GM12801 (cell line): ENCODE data around the gene ARMC9.

Experiments used
- TF ChIP-seq, protein P1 (sequence below): IDR thresholded peaks from one replicate; pipeline ENCODE4 v1.5.1; 2011; ENCODE audit warnings: control low read depth; ENCODE audit not compliant: insufficient read length; ENCODE audit errors: extremely low read depth

Gene ARMC9

DNA sequence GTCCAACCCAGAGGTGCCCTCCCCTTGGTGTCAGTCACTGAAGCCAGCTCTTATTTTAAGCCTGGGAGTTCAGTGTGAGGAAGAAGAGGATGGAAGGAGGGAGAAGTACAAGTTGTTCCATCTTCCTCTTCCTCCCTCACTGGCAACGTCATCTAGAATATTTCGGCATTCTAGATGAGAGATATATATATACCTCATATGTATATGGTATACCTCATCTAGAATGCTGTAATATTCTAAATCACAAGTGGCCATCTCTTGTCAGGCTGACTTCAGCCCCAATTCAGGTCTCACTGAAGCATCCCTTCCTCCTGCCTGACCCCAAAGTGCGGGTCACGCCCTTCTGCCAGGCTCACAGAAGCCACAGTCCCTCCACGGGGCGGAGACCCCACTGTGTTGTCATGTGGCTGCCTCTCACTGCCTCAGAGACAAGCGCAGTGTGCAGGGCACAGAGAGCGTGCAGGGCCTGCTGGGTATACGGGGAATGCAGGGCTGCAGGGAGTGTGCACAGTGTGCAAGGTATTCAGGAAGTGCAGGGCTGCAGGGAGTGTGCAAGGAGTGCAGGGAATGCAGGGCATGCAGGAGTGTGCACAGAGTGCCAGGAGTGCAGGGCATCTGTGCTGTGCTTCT lies 164.2 kb downstream of the ARMC9 start:
- TF ChIP-seq, protein P1, sequence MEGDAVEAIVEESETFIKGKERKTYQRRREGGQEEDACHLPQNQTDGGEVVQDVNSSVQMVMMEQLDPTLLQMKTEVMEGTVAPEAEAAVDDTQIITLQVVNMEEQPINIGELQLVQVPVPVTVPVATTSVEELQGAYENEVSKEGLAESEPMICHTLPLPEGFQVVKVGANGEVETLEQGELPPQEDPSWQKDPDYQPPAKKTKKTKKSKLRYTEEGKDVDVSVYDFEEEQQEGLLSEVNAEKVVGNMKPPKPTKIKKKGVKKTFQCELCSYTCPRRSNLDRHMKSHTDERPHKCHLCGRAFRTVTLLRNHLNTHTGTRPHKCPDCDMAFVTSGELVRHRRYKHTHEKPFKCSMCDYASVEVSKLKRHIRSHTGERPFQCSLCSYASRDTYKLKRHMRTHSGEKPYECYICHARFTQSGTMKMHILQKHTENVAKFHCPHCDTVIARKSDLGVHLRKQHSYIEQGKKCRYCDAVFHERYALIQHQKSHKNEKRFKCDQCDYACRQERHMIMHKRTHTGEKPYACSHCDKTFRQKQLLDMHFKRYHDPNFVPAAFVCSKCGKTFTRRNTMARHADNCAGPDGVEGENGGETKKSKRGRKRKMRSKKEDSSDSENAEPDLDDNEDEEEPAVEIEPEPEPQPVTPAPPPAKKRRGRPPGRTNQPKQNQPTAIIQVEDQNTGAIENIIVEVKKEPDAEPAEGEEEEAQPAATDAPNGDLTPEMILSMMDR = no peak

DNA sequence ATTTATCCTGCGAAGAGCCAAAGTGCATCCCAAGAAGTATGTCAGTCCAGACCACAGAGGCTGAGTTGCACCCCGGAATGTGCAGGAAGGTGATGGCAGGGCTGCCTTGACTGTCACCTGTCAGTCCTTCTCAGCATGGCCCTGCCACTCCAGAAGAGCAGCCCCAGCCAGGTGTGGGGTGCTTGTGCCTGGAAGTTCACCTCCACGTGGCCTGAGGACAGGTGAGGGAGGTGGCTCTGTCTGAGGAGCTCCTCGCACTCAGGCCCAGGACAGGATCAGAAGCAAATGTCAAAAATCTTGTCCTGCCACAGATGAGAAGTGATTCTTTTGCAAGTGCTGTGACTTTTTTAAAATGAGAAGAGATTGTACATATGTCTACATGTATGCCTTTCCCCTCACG lies 165.6 kb downstream of the ARMC9 start:
- TF ChIP-seq, protein P1 = no peak

DNA sequence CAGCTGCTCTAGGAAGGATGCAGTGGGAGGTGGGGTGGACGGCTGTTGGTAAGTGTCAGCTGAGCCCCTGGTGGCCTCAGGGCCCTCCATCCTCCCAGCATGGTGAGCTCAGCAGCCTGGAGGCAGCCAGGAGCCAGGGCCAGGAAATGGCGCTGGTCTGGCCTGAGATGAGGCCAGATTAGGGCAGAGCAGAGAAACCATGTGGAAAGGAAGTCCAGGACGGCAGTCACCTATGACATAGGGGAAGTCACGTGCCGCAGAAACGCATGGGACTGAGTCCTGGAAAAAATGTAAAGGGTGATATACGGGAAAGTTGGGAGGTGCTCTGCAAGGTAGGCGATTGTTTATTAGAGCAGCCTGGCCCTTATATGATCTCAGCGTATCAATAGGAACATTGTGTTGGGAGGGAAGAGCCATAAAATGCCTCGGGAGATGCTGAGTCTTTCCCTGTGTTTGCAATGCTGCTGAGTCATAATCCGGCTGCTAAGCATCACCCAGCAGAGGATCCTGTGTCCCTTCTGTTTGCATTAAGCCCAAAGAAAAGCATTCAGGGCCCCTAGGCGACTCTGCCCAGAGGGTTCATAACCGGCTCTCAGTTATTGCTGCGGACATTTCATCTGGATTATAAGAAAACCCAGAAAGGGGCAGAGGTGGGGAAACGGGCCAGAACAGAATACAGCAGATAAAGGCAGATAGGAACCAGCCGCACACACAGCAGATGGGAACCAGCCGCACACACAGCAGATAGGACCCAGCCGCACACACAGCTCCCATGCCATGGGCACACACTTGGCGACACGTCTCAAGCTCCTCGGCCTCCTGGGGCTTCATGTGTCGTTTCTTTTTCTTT lies 166.8 kb downstream of the ARMC9 start:
- TF ChIP-seq, protein P1 = no peak

DNA sequence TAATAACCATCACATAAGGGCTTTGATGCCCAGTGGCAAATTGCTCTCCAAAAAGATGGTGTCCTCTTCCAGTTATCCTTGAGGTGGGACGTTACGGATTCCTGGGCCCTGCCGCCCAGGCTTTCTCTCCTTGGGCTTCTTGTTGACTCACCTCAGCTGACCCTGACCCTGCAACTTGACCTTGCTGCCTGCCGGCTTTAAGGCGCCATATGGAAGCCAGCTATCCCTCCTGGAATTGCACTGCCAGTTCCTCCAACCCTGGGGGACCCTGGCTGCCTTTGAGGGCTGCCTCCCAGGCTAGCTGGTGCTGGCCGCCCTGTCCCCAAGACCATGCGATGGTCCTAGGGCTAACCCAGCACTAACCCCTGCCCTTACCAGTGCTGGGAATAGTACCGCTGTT lies 168.7 kb downstream of the ARMC9 start:
- TF ChIP-seq, protein P1 = no peak

DNA sequence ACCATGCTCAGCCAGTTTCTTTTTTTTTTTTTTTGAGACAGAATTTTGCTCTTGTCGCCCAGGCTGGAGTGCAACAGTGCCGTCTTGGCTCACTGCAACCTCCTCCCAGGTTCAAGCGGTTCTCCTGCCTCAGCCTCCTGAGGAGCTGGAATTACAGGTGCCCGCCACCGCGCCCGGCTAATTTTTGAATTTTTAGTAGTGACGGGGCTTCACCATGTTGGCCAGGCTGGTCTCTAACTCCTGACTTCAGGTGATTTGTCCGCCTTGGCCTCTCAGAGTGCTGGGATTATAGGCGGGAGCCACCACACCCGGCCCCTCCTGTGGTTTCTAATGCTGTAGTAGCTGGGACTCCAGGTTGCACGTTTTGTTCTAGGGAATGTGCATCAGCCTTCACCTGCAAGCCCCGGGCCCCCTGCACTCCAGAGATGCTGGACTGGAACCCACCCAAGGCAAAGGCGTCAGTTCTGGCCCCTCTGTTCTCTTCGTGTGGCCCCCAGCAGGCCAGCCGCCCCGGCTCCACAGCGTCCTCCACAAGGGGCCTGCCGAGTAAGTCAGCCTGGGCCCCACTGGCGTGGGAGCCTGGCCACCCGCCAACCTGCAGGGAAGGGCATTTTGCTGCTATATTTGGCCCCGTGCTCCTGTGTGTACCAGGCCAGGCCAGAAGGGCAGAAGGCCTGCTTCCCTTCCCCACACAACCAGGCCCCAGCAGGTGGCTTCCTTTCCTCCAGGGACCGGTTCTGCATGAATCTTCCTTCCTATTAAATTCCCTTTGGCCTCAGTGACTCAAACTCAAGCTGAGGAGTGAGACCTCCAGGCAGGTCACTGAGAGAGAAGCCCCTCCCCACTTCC lies 171.4 kb downstream of the ARMC9 start:
- TF ChIP-seq, protein P1 = no peak

DNA sequence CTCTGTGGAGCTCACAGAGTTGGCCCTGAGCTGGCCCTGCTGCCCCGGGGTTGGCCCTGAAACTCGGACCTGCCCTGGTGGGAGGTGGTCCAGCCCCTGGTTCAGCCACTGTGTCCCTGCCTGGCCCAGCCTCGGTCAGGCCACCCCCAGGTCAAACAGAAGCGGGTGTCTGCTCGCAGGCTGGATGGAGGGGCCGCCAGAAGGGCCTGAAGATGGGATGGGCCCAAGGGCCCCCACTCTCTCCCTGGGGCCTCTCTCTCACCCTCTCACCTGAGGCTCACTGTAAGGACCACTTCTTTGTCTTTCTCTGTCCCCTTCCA lies 172.0 kb downstream of the ARMC9 start:
- TF ChIP-seq, protein P1 = no peak

DNA sequence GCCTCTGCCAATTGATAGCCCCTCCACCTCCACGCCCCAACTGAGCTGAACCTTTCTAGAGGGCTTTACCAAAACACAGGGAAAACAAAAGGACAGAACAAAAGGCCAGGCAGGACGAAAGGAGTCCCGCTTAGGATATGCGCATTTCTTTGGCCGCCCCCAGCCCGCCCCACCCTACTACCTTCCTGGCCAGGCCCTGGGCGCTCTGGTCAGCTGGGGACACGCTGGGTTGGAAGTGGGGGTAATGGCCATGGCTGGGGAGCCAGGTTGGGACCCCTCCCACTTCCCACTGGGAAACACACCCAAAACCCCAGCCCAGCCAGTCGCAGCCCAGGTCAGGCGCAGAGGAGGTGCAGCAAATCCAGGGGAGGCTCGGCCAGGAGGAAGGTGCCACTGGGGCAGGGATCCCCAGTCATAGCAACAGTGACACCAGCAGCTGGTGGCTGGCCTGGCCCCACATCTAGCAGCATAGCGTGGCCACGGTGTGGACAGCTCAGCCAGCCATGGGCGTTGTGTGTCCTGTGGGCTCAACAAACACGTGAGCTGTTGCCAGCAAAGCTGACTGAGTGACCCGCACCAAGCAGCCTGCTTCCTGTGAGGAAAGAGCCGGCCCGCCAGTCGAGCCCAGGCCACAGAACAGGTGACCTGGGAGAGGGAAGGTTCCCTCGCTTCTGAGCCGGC lies 172.5 kb downstream of the ARMC9 start:
- TF ChIP-seq, protein P1 = no peak
